GM23248 (cell line): ENCODE measurements around the gene SLC10A6.

Experiments
- EZH2 ChIP-seq: fragments of 200-600 bp; sonication (generic); IDR thresholded peaks from 2 replicates; pipeline ENCODE4 v1.6.1; 2018; ENCODE audit warnings: antibody characterized with exemption, mild to moderate bottlenecking; ENCODE audit not compliant: insufficient read depth, poor library complexity, severe bottlenecking
- EZH2phosphoT487 ChIP-seq: fragments of 200-600 bp; sonication (generic); IDR thresholded peaks from 2 replicates; pipeline ENCODE4 v1.6.1; 2018; ENCODE audit warnings: antibody characterized with exemption, moderate library complexity, mild to moderate bottlenecking, low read depth; ENCODE audit not compliant: insufficient read depth

GRCh38 chr4:86809809-86810208 lies 39.4 kb downstream of the SLC10A6 start:
- TF ChIP-seq EZH2phosphoT487 (no peak), EZH2 (no peak)
